Measurements from ENCODE around the gene VDAC1.
"Not testable (repeated sequence)": the region's sequence is repeated elsewhere in the genome, so short reads cannot be mapped to it uniquely, and the experiment has no call there.

The VDAC1 gene

GRCh38 chr5:133963493-133964128 lies 41.2 kb downstream of the VDAC1 start:
- DNase-seq = no peak

- DNase-seq = no peak
Measured at GRCh38 chr5:133962801-133963476, 41.8 kb downstream of the VDAC1 start.

GRCh38 chr5:133962131-133962530 lies 42.6 kb downstream of the VDAC1 start:
- no peak for DNase-seq

GRCh38 chr5:133959643-133960042 lies 45.1 kb downstream of the VDAC1 start:
- no peak for DNase-seq

GRCh38 chr5:133957591-133957990 lies 47.2 kb downstream of the VDAC1 start:
- DNase-seq = no peak

GRCh38 chr5:133957080-133957479 lies 47.7 kb downstream of the VDAC1 start:
- no peak for DNase-seq

GRCh38 chr5:133956196-133956595 lies 48.6 kb downstream of the VDAC1 start:
- DNase-seq = not testable (repeated sequence)

- DNase-seq = no peak
Measured at GRCh38 chr5:133953568-133954145, 51.1 kb downstream of the VDAC1 start.

GRCh38 chr5:133952729-133953567 lies 51.8 kb downstream of the VDAC1 start:
- DNase-seq = no peak

- no peak for DNase-seq
Measured at GRCh38 chr5:133950821-133951612, 53.8 kb downstream of the VDAC1 start.

- DNase-seq = no peak
Measured at GRCh38 chr5:133948721-133949120, 56.1 kb downstream of the VDAC1 start.

GRCh38 chr5:133947431-133947841 lies 57.3 kb downstream of the VDAC1 start:
- no peak for DNase-seq

- no peak for DNase-seq
Measured at GRCh38 chr5:133945568-133945967, 59.2 kb downstream of the VDAC1 start.

GRCh38 chr5:133944263-133945185 lies 60.3 kb downstream of the VDAC1 start:
- peak; percentile 47 for DNase-seq

- DNase-seq = no peak
Measured at GRCh38 chr5:133943475-133943817, 61.3 kb downstream of the VDAC1 start.

GRCh38 chr5:133942614-133943474 lies 61.9 kb downstream of the VDAC1 start:
- no peak for DNase-seq

GRCh38 chr5:133941456-133942196 lies 63.1 kb downstream of the VDAC1 start:
- no peak for DNase-seq

GRCh38 chr5:133939668-133940067 lies 65.1 kb downstream of the VDAC1 start:
- DNase-seq = no peak

GRCh38 chr5:133938929-133939328 lies 65.8 kb downstream of the VDAC1 start:
- no peak for DNase-seq
